Progenitor cell of endocrine pancreas (in vitro differentiated cells): Measurements from ENCODE around the gene STAC2. TPM values are rescaled to one million over a fixed set of nuclear protein-coding genes. Genes with fewer than 3 reads are reported as not detected.

Experiments used
- DNase-seq: peaks from one replicate; pipeline ENCODE4 v3.0.0; 2021; ENCODE audit warnings: low spot score; ENCODE audit not compliant: unreplicated experiment
- H3K27ac Mint-ChIP-seq: 2 replicates; pipeline ENCODE4 v1.8.0; 2021; ENCODE audit warnings: mild to moderate bottlenecking, moderate library complexity, mixed read lengths
- H3K27me3 Mint-ChIP-seq: 2 replicates; pipeline ENCODE4 v1.8.0; 2021; ENCODE audit warnings: mixed read lengths
- H3K36me3 Mint-ChIP-seq: 2 replicates; pipeline ENCODE4 v1.8.0; 2022; ENCODE audit warnings: mixed read lengths; ENCODE audit not compliant: insufficient read depth
- H3K4me1 Mint-ChIP-seq: 2 replicates; pipeline ENCODE4 v1.8.0; 2021; ENCODE audit warnings: low read depth, mixed read lengths
- H3K4me3 Mint-ChIP-seq: 2 replicates; pipeline ENCODE4 v1.8.0; 2021; ENCODE audit warnings: low read depth, mild to moderate bottlenecking, moderate library complexity, mixed read lengths
- H3K9me3 Mint-ChIP-seq: 2 replicates; pipeline ENCODE4 v1.8.0; 2021; ENCODE audit warnings: low read depth, mixed read lengths
- total RNA-seq: library from RNA; stranded (reverse); gene quantifications from 2 replicates; pipeline ENCODE4 v1.2.1, GENCODE V29; 2021
- TF ChIP-seq, protein P1 (sequence below): fragments of 200-600 bp; sonication (generic); IDR thresholded peaks from one replicate; pipeline ENCODE4 v1.5.0; 2021; ENCODE audit warnings: antibody characterized with exemption, mild to moderate bottlenecking; ENCODE audit not compliant: unreplicated experiment

Gene STAC2
- total RNA-seq, 1 donor from 2014 or later, result not detected

DNA sequence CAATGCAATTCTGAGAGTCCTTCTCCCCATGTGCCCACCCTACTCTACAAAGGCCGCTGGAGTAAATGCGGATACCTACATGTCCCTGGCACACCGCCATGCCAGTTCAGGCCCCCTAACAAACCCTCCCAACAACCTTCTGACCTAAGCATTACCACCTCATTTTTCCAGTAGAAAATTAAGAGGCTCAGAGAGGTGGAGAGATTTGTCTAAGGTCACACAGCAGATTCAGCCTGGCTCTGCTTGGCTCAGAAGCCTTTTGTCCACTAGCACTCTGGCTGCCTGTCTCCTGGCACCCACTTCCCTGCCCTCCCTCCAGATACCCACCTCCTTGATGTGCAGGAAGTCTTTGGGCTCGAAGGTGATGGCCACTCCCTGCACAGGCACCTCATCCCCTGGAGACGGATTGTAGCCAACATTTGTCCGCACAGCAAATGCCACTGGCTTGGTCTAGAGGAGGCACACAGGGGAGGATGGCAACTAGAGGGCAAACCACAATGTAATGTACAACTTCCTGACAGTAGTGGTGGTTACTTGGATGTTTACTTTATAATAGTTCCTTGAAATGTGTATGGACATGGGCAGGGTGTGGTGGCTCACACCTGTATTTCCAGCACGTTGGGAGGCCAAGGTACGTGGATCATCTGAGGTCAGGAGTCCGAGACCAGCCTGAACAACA lies 38.5 kb downstream of the STAC2 start:
- no peaks in the 10 kb centered on the region for H3K4me1 Mint-ChIP-seq
- no peak overlapping the region for H3K27ac Mint-ChIP-seq
- peaks cover 7% of the 10 kb centered on the region for H3K36me3 Mint-ChIP-seq

GRCh38 chr17:39186481-39187002 lies 39.2 kb downstream of the STAC2 start:
- Mint-ChIP-seq H3K27me3 (no peaks in the 10 kb centered on the region), H3K4me1 (no peaks in the 10 kb centered on the region), H3K9me3 (no peaks in the 10 kb centered on the region), H3K4me3 (no peak overlapping the region), H3K36me3 (peaks cover 6% of the 10 kb centered on the region), H3K27ac (no peak overlapping the region)
- DNase-seq, result no peak
- TF ChIP-seq, protein P1, sequence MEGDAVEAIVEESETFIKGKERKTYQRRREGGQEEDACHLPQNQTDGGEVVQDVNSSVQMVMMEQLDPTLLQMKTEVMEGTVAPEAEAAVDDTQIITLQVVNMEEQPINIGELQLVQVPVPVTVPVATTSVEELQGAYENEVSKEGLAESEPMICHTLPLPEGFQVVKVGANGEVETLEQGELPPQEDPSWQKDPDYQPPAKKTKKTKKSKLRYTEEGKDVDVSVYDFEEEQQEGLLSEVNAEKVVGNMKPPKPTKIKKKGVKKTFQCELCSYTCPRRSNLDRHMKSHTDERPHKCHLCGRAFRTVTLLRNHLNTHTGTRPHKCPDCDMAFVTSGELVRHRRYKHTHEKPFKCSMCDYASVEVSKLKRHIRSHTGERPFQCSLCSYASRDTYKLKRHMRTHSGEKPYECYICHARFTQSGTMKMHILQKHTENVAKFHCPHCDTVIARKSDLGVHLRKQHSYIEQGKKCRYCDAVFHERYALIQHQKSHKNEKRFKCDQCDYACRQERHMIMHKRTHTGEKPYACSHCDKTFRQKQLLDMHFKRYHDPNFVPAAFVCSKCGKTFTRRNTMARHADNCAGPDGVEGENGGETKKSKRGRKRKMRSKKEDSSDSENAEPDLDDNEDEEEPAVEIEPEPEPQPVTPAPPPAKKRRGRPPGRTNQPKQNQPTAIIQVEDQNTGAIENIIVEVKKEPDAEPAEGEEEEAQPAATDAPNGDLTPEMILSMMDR, result no peak

More for the DNA sequence above, 38.5 kb downstream of the STAC2 start:
- Mint-ChIP-seq H3K27me3 (no peaks in the 10 kb centered on the region), H3K9me3 (no peaks in the 10 kb centered on the region), H3K4me3 (no peak overlapping the region)
- DNase-seq, result no peak
- TF ChIP-seq, protein P1, result no peak

DNA sequence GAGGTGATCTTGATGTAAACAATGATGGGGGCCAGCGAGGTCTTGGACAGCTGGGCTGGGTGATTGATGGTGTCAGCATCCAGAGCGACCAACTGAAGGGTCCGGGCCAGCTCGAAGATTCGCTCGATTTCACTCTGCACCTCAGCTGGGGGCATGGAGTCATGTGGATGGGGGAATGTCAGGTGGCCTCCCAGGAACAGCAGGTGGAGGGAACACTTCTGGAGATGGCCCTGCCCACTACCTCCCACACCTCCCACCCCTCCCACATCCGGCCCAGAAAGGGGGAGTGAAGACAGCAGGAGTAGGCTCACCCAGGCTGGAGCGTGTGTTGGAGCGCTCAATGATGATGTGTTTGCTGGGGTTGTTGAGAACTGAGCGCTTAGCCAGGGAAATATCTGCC lies 42.0 kb downstream of the STAC2 start:
- Mint-ChIP-seq H3K27me3 (no peaks in the 10 kb centered on the region), H3K9me3 (no peaks in the 10 kb centered on the region), H3K36me3 (peaks cover 6% of the 10 kb centered on the region), H3K4me1 (no peaks in the 10 kb centered on the region), H3K4me3 (no peak overlapping the region), H3K27ac (no peak overlapping the region)
- TF ChIP-seq, protein P1, result no peak
- no peak for DNase-seq

GRCh38 chr17:39183045-39183444 lies 42.7 kb downstream of the STAC2 start:
- TF ChIP-seq, protein P1, result no peak
- H3K4me1 Mint-ChIP-seq, result no peaks in the 10 kb centered on the region
- H3K4me3 Mint-ChIP-seq, result no peak overlapping the region
- H3K36me3 Mint-ChIP-seq, result peaks cover 6% of the 10 kb centered on the region
- no peaks in the 10 kb centered on the region for H3K27me3 Mint-ChIP-seq
- H3K9me3 Mint-ChIP-seq, result no peaks in the 10 kb centered on the region
- peak overlapping the region; percentile 34 for H3K27ac Mint-ChIP-seq
- DNase-seq, result no peak

- Mint-ChIP-seq H3K9me3 (no peaks in the 10 kb centered on the region), H3K4me1 (no peaks in the 10 kb centered on the region), H3K4me3 (no peak overlapping the region), H3K27me3 (no peaks in the 10 kb centered on the region), H3K27ac (no peak overlapping the region), H3K36me3 (peaks cover 15% of the 10 kb centered on the region)
- DNase-seq, result no peak
- TF ChIP-seq, protein P1, result no peak
These were observed 44.4 kb downstream of the STAC2 start for GRCh38 chr17:39181303-39181702.
